ENCODE measurements around the gene MYO1D.

GRCh38 chr17:32879134-32879533 lies 2.2 kb upstream of the MYO1D start:
- TF ChIP-seq CTCF (IDR thresholded peaks at IDR 0.05) (no peak), MAX (CRISPR knock-in tag; IDR thresholded peaks at IDR 0.05) (no peak), ZBTB43 (CRISPR knock-in tag; IDR thresholded peaks at IDR 0.05) (no peak), E2F1 (CRISPR knock-in tag; IDR thresholded peaks at IDR 0.05) (no peak)
